ENCODE measurements around the gene FXYD1.

Gene FXYD1

GRCh38 chr19:35156673-35157014 lies 18.0 kb downstream of the FXYD1 start:
- CTCF ChIA-PET = no interaction called here
- POLR2A ChIA-PET (ENCODE audit: low non-redundant PET) = no interaction called here
- peak overlapping the region; percentile 15; the same call in 1 of the 2 replicates for H3K27ac ChIP-seq
- TF ChIP-seq, protein P1, sequence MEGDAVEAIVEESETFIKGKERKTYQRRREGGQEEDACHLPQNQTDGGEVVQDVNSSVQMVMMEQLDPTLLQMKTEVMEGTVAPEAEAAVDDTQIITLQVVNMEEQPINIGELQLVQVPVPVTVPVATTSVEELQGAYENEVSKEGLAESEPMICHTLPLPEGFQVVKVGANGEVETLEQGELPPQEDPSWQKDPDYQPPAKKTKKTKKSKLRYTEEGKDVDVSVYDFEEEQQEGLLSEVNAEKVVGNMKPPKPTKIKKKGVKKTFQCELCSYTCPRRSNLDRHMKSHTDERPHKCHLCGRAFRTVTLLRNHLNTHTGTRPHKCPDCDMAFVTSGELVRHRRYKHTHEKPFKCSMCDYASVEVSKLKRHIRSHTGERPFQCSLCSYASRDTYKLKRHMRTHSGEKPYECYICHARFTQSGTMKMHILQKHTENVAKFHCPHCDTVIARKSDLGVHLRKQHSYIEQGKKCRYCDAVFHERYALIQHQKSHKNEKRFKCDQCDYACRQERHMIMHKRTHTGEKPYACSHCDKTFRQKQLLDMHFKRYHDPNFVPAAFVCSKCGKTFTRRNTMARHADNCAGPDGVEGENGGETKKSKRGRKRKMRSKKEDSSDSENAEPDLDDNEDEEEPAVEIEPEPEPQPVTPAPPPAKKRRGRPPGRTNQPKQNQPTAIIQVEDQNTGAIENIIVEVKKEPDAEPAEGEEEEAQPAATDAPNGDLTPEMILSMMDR (conservative IDR thresholded peaks at IDR 0.05; ENCODE audit: low read depth) = no peak
- no peak for DNase-seq (ENCODE audit: low spot score)

GRCh38 chr19:35157431-35157830 lies 18.8 kb downstream of the FXYD1 start:
- POLR2A ChIA-PET (ENCODE audit: low non-redundant PET) = no interaction called here
- no peak for DNase-seq (ENCODE audit: low spot score)
- CTCF ChIA-PET = no interaction called here
- 0 out of 2 replicates have a peak overlapping the region, but pooled peaks have one; percentile 15 for H3K27ac ChIP-seq
- TF ChIP-seq, protein P1 (conservative IDR thresholded peaks at IDR 0.05; ENCODE audit: low read depth) = no peak

GRCh38 chr19:35159606-35160005 lies 21.0 kb downstream of the FXYD1 start:
- TF ChIP-seq, protein P1 (conservative IDR thresholded peaks at IDR 0.05; ENCODE audit: low read depth) = no peak
- no peak for DNase-seq (ENCODE audit: low spot score)
- H3K27ac ChIP-seq = no peak overlapping the region
- ChIA-PET CTCF (interaction anchor here (1.0 kb wide), 1 partner anchor 111 kb away, joined by 3 read pairs; no protein-coding TSS in a partner anchor), POLR2A (ENCODE audit: low non-redundant PET) (interaction anchor here (0.7 kb wide), 1 partner anchor 96 kb away, joined by 5 read pairs; no protein-coding TSS in a partner anchor)

DNA sequence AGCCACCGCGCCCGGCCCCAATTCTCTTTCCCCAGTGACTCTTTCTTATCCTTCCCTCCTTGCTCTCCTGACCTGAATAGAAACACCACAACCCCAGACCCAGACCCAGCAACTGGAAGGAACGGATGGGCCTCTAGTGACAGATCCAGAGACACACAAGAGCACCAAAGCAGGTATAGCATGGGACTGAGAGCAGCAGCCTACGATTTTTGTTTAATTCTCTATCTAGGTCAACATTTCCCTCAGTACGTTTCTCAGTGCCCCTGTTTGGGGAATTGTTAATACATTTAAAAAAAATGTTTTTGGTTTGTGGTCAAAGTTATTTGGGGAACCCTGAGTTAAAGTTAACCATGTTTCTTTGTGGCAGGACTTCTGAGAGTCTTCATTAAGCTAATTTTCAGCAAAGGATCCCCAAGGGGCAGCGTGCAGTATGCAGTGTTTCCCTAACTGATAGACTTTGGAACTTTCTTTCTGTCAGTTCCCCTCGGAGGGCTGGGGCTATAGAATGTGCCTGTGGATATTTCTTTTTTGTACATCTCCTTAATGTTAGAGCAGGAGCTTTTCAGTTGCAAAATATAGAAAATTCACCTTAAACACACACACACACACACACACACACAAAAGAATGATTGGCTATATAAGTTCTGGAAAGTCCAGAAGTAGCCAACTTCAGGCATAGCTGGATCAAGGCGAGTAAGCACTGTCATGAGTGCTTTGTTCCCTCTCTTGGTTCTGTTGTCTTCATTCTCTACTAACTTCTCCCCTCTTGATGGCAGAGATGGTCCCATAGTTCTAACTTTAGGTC lies 22.2 kb downstream of the FXYD1 start:
- TF ChIP-seq, protein P1 (conservative IDR thresholded peaks at IDR 0.05; ENCODE audit: low read depth) = no peak
- DNase-seq (ENCODE audit: low spot score) = no peak
- H3K27ac ChIP-seq = no peak overlapping the region
- ChIA-PET CTCF (interaction anchor here (0.6 kb wide), 1 partner anchor 87 kb away, joined by 5 read pairs; no protein-coding TSS in a partner anchor), POLR2A (ENCODE audit: low non-redundant PET) (interaction anchor here (0.6 kb wide), 1 partner anchor 81 kb away, joined by 3 read pairs; no protein-coding TSS in a partner anchor)

DNA sequence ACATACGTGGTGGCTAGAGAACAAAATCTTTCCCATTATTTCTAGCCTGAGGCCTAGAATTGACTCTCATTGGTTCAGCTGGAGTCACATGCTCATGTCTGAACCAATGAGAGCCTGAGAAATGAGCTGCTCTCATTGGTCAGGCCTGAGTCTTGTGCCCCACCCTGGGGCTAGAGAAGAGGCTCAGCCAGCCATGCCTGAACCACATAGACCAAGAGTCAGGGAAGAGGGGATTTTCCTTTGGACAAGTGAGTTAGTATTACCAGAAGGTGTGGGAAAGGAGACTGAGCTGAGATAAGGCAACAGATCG lies 22.8 kb downstream of the FXYD1 start:
- ChIA-PET CTCF (interaction anchor here (0.6 kb wide), 1 partner anchor 86 kb away, joined by 5 read pairs; no protein-coding TSS in a partner anchor), POLR2A (ENCODE audit: low non-redundant PET) (no interaction called here)
- no peak for DNase-seq (ENCODE audit: low spot score)
- TF ChIP-seq, protein P1 (conservative IDR thresholded peaks at IDR 0.05; ENCODE audit: low read depth) = no peak
- H3K27ac ChIP-seq = no peak overlapping the region

DNA sequence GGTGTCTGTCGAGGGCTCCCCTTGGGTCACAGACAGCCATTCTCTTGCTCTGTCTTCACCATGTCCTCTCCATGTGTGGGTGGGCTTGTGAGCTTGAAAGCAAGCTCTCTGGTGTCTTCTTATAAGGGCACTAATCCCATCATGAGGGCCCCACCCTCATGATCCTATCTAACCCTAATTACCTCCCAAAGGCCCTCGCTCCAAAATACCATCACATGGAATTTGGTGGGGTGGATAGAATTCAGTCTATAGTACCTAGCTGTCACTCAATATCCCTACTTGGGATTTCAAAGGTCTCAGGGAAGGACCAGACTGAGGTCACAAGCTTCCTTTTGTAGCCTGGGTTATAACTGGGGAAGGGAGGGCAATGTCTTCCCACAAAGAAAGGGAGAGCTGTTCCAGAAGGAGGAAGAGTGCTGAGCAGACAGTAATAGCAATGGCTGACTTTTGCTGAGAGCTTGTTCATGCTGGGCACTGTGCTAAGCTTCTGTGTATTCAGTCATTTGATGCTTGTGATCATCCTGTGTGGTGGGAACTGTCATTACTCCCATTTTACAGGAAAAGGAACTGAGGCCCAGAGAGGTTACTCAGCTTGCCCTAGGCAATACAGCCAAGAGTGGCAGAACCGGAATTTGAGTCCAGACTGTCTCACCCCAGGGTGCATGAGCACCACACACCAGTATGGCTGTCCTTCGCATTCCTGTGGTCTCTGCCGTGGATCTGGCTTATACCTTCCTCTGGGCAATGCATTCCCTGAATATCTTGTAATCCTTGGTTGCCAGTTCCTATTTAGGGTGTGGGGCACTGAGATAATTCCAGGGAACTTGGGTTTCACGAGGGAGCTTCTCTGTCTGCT lies 24.1 kb downstream of the FXYD1 start:
- TF ChIP-seq, protein P1 (conservative IDR thresholded peaks at IDR 0.05; ENCODE audit: low read depth) = no peak
- CTCF ChIA-PET = interaction anchor here (0.5 kb wide), 1 partner anchor 109 kb away, joined by 3 read pairs; no protein-coding TSS in a partner anchor
- peak; percentile 67 for DNase-seq (ENCODE audit: low spot score)
- POLR2A ChIA-PET (ENCODE audit: low non-redundant PET) = no interaction called here
- H3K27ac ChIP-seq = no peak overlapping the region
